H9 (cell line): Measurements from ENCODE around the gene CFAP91. TPM values are rescaled to one million over a fixed set of nuclear protein-coding genes. Genes with fewer than 3 reads are reported as not detected.
A peak's percentile ranks its signal among the peaks of the same experiment; 100 is the strongest.

Experiments
- DNase-seq: peaks from one replicate; pipeline ENCODE4 v3.0.0-alpha.2; 2017
- H2AFZ ChIP-seq: one replicate; pipeline ENCODE4 v1.6.1; 2013; ENCODE audit warnings: mild to moderate bottlenecking, low read length, control low read depth, moderate library complexity
- H2AK5ac ChIP-seq: 2 replicates; pipeline ENCODE4 v1.6.1; 2013; ENCODE audit warnings: low read length, control low read depth, mixed read lengths; ENCODE audit not compliant: insufficient read length
- H2BK120ac ChIP-seq: one replicate; pipeline ENCODE4 v1.6.1; 2013; ENCODE audit warnings: low read depth, mild to moderate bottlenecking, low read length, control low read depth, inconsistent platforms; ENCODE audit not compliant: poor library complexity, severe bottlenecking
- H2BK12ac ChIP-seq: 2 replicates; pipeline ENCODE4 v1.6.1; 2013; ENCODE audit warnings: low read length, control low read depth, mixed read lengths, low read depth; ENCODE audit not compliant: insufficient read length
- H2BK15ac ChIP-seq: 2 replicates; pipeline ENCODE4 v1.6.1; 2013; ENCODE audit warnings: low read depth, low read length, control low read depth
- H2BK20ac ChIP-seq: one replicate; pipeline ENCODE4 v1.6.1; 2013; ENCODE audit warnings: low read depth, mild to moderate bottlenecking, low read length, control low read depth, inconsistent platforms; ENCODE audit not compliant: poor library complexity, severe bottlenecking
- H2BK5ac ChIP-seq: 2 replicates; pipeline ENCODE4 v1.6.1; 2013; ENCODE audit warnings: low read length, control low read depth, mixed read lengths; ENCODE audit not compliant: insufficient read length
- H3K14ac ChIP-seq: 2 replicates; pipeline ENCODE4 v1.6.1; 2013; ENCODE audit warnings: low read length, control low read depth; ENCODE audit not compliant: insufficient read depth
- H3K18ac ChIP-seq: 2 replicates; pipeline ENCODE4 v1.6.1; 2013; ENCODE audit warnings: low read depth, mild to moderate bottlenecking, mixed read lengths, low read length, control low read depth; ENCODE audit not compliant: insufficient read length
- H3K23ac ChIP-seq: 2 replicates; pipeline ENCODE4 v1.6.1; 2013; ENCODE audit warnings: low read length, control low read depth, mixed read lengths, low read depth; ENCODE audit not compliant: insufficient read length
- H3K23me2 ChIP-seq: 2 replicates; pipeline ENCODE4 v1.6.1; 2013; ENCODE audit warnings: low read depth, mild to moderate bottlenecking, mixed read lengths, low read length, control low read depth; ENCODE audit not compliant: insufficient read length, poor library complexity, severe bottlenecking
- H3K27ac ChIP-seq: 2 replicates; pipeline ENCODE4 v1.5.1; 2013; ENCODE audit warnings: low read length, control low read depth, mixed read lengths, low read depth; ENCODE audit not compliant: insufficient read length
- H3K27me3 ChIP-seq: 2 replicates; pipeline ENCODE4 v1.6.1; 2013; ENCODE audit warnings: low read length, control low read depth, inconsistent platforms; ENCODE audit not compliant: insufficient read depth
- H3K4ac ChIP-seq: 2 replicates; pipeline ENCODE4 v1.6.1; 2013; ENCODE audit warnings: low read depth, mild to moderate bottlenecking, control low read depth, inconsistent platforms, low read length, moderate library complexity
- H3K4me1 ChIP-seq: 2 replicates; pipeline ENCODE4 v1.6.1; 2013; ENCODE audit warnings: low read length, control low read depth, inconsistent platforms; ENCODE audit not compliant: insufficient read depth
- H3K4me2 ChIP-seq: 2 replicates; pipeline ENCODE4 v1.6.1; 2013; ENCODE audit warnings: low read length, control low read depth, mixed read lengths; ENCODE audit not compliant: insufficient read length, insufficient read depth
- H3K56ac ChIP-seq: 2 replicates; pipeline ENCODE4 v1.6.1; 2013; ENCODE audit warnings: low read depth, mild to moderate bottlenecking, mixed read lengths, low read length, control low read depth; ENCODE audit not compliant: insufficient read length
- H3K79me1 ChIP-seq: 2 replicates; pipeline ENCODE4 v1.6.1; 2013; ENCODE audit warnings: low read depth, mild to moderate bottlenecking, moderate library complexity, low read length, control low read depth, inconsistent platforms; ENCODE audit not compliant: insufficient read depth, poor library complexity, severe bottlenecking
- H3K79me2 ChIP-seq: 2 replicates; pipeline ENCODE4 v1.6.1; 2013; ENCODE audit warnings: low read length, control low read depth, inconsistent platforms; ENCODE audit not compliant: insufficient read depth
- H3K9ac ChIP-seq: 2 replicates; pipeline ENCODE4 v1.6.1; 2013; ENCODE audit warnings: low read length, control low read depth, mixed read lengths; ENCODE audit not compliant: insufficient read length; ENCODE audit errors: extremely low read depth
- H3K9me3 ChIP-seq: one replicate; pipeline ENCODE4 v1.6.1; 2013; ENCODE audit warnings: low read depth, low read length, inconsistent platforms; ENCODE audit not compliant: control insufficient read depth
- H3T11ph ChIP-seq: one replicate; pipeline ENCODE4 v1.6.1; 2013; ENCODE audit warnings: mild to moderate bottlenecking, low read length, control low read depth, inconsistent platforms
- H4K20me1 ChIP-seq: one replicate; pipeline ENCODE4 v1.6.1; 2013; ENCODE audit not compliant: control insufficient read depth, insufficient read length, insufficient read depth
- H4K5ac ChIP-seq: 2 replicates; pipeline ENCODE4 v1.6.1; 2013; ENCODE audit warnings: low read depth, mild to moderate bottlenecking, mixed read lengths, low read length, control low read depth; ENCODE audit not compliant: insufficient read length
- H4K8ac ChIP-seq: replicated peaks from 2 replicates; pipeline ENCODE4 v1.6.1; 2013; ENCODE audit warnings: low read length, control low read depth, mixed read lengths, low read depth; ENCODE audit not compliant: insufficient read length
- H4K91ac ChIP-seq: 2 replicates; pipeline ENCODE4 v1.6.1; 2013; ENCODE audit warnings: low read depth, mild to moderate bottlenecking, moderate library complexity, mixed read lengths, low read length, control low read depth; ENCODE audit not compliant: insufficient read length
- H3K27ac Mint-ChIP-seq, 3 experiments: 2 replicates in 2 of 3; 3 replicates in 1 of 3; pipeline ENCODE4 v1.8.0; 2020 to 2021; ENCODE audit warnings: mixed read lengths in 3 of 3, mild to moderate bottlenecking in 1 of 3, moderate library complexity in 1 of 3
- H3K27me3 Mint-ChIP-seq: 2 replicates; pipeline ENCODE4 v1.8.0; 2021; ENCODE audit warnings: low read depth, mild to moderate bottlenecking, moderate library complexity, mixed read lengths
- H3K36me3 Mint-ChIP-seq, 3 experiments: 2 replicates in 2 of 3; 3 replicates in 1 of 3; pipeline ENCODE4 v1.8.0; 2020 to 2021; ENCODE audit warnings: low read depth in 3 of 3, mixed read lengths in 3 of 3; ENCODE audit not compliant: insufficient read depth in 1 of 3
- H3K4me1 Mint-ChIP-seq, 2 experiments: 2 replicates each; pipeline ENCODE4 v1.8.0; 2020; ENCODE audit warnings: mixed read lengths in 2 of 2
- H3K4me3 Mint-ChIP-seq, 2 experiments: 2 replicates in 1 of 2; 3 replicates in 1 of 2; pipeline ENCODE4 v1.8.0; 2020 to 2021; ENCODE audit warnings: mild to moderate bottlenecking in 2 of 2, mixed read lengths in 2 of 2, moderate library complexity in 1 of 2
- H3K9me3 Mint-ChIP-seq, 2 experiments: 2 replicates in 1 of 2; 3 replicates in 1 of 2; pipeline ENCODE4 v1.8.0; 2020; ENCODE audit warnings: mild to moderate bottlenecking in 2 of 2, mixed read lengths in 2 of 2, moderate library complexity in 1 of 2
- WGBS: extraction: QIAGEN DNeasy Blood & Tissue Kit; methylation state at CpG from one replicate; pipeline ENCODE4 v1.1.7; 2013; ENCODE audit warnings: missing lambda C conversion rate, low lambda C conversion rate, mixed read lengths; ENCODE audit not compliant: insufficient read length; ENCODE audit errors: extremely low coverage; 5-methylcytosine and 5-hydroxymethylcytosine counted together
- total RNA-seq: library from RNA; stranded (reverse); gene quantifications from 2 replicates; pipeline ENCODE4 v1.2.1, GENCODE V29; 2021
- TF ChIP-seq, protein P1 (sequence below): fragments of 200-600 bp; sonication (generic); conservative IDR thresholded peaks from 3 replicates; pipeline ENCODE4 v1.8.0; 2021; ENCODE audit warnings: antibody characterized with exemption, mild to moderate bottlenecking

Gene CFAP91
- total RNA-seq, 1 experiment from 2014 or later, result 2.3 TPM

DNA sequence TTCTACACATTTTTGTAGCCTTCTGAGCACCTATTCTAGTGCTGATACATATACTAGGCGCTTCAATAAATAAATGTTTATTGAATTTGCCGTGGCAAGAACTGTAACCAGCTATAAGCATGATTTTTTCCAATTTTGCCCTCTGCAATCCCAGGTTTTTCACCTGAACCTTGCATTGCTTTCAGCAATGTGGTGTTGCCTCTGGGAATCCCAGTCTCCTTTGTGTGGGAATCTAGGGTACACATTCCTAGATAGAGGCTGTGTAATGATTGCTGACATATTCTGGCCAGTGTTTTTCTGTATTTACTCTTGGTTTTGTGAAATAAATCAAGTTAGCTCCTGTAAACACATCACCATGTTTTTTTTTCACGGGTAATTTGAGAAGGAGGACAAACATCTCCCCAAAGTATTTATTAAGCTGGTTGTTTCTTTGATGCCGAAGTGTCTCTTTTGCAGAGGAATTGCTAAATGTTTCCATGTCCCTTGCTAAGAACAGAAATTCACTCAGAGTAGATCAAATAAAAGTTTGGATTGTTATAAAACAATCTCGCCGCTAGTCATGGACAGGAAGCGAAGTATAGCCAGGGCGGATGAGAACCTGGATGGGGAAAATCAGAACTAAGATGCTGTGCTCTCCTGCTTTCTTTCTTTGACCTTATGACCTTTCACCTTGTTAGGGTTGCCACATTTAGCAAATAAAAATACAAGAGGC, 1.2 kb downstream of the CFAP91 start:
- TF ChIP-seq, protein P1, sequence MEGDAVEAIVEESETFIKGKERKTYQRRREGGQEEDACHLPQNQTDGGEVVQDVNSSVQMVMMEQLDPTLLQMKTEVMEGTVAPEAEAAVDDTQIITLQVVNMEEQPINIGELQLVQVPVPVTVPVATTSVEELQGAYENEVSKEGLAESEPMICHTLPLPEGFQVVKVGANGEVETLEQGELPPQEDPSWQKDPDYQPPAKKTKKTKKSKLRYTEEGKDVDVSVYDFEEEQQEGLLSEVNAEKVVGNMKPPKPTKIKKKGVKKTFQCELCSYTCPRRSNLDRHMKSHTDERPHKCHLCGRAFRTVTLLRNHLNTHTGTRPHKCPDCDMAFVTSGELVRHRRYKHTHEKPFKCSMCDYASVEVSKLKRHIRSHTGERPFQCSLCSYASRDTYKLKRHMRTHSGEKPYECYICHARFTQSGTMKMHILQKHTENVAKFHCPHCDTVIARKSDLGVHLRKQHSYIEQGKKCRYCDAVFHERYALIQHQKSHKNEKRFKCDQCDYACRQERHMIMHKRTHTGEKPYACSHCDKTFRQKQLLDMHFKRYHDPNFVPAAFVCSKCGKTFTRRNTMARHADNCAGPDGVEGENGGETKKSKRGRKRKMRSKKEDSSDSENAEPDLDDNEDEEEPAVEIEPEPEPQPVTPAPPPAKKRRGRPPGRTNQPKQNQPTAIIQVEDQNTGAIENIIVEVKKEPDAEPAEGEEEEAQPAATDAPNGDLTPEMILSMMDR, result no peak
- Histone ChIP-seq H3K9ac (no peak overlapping the region), H3K18ac (no peak overlapping the region), H3K23me2 (peaks cover 6% of the 10 kb centered on the region), H3K79me1 (no peaks in the 10 kb centered on the region), H3K27ac (no peak overlapping the region), H2BK12ac (no peak overlapping the region), H4K8ac (no peak overlapping the region), H3K4me1 (no peaks in the 10 kb centered on the region; the same call in 1 of the 2 replicates), H2BK120ac (no peak overlapping the region), H4K20me1 (no peaks in the 10 kb centered on the region), H2AK5ac (no peak overlapping the region), H3K23ac (no peak overlapping the region), H4K91ac (no peak overlapping the region), H2BK5ac (no peak overlapping the region), H3K4ac (no peak overlapping the region), H3K79me2 (no peaks in the 10 kb centered on the region), H3K4me2 (peak overlapping the region; percentile 45), H2BK15ac (no peak overlapping the region), H2BK20ac (no peak overlapping the region), H3K27me3 (peaks cover 6% of the 10 kb centered on the region; the same call in 1 of the 2 replicates), H4K5ac (no peak overlapping the region), H2AFZ (no peak overlapping the region), H3K14ac (no peak overlapping the region), H3T11ph (no peak overlapping the region), H3K56ac (no peak overlapping the region), H3K9me3 (no peaks in the 10 kb centered on the region)
- peak overlapping the region; percentile 68 to 83 for H3K4me3 Mint-ChIP-seq
- peaks cover 0 to 2% (median 0%) of the 10 kb centered on the region in 3 experiments; a peak in 1 of 7 replicates for H3K36me3 Mint-ChIP-seq
- peaks cover 0 to 3% of the 10 kb centered on the region in 2 experiments; a peak in 2 of 5 replicates for H3K9me3 Mint-ChIP-seq
- peaks cover 20% of the 10 kb centered on the region for H3K27me3 Mint-ChIP-seq
- no peak for DNase-seq
- WGBS, result no CpG with 5 or more reads among the region's 8 CpGs
- H3K4me1 Mint-ChIP-seq, result peaks cover 12 to 15% of the 10 kb centered on the region in 2 experiments; a peak in 3 of 4 replicates
- no peak overlapping the region for H3K27ac Mint-ChIP-seq
